Right renal cortex interstitium (tissue), 3 donors: Measurements from ENCODE around the gene SLC43A2. TPM values are rescaled to one million over a fixed set of nuclear protein-coding genes. Genes with fewer than 3 reads are reported as not detected.

Source experiments
- DNase-seq, 3 donors: peaks; one replicate each; pipeline ENCODE4 v3.0.0-alpha.2; 2013; ENCODE audit warnings: low read depth in 3 of 3, low spot score in 2 of 3
- polyA plus RNA-seq, 3 donors: library from polyadenylated mRNA; unstranded; fragments of 120-200 nt; gene quantifications; one replicate each; pipeline ENCODE4 v1.2.1, GENCODE V29; 2013; ENCODE audit not compliant: insufficient read length in 3 of 3

The SLC43A2 gene
- polyA plus RNA-seq, 3 donors, result 28.8 to 33.5 (median 30.7) TPM

DNA sequence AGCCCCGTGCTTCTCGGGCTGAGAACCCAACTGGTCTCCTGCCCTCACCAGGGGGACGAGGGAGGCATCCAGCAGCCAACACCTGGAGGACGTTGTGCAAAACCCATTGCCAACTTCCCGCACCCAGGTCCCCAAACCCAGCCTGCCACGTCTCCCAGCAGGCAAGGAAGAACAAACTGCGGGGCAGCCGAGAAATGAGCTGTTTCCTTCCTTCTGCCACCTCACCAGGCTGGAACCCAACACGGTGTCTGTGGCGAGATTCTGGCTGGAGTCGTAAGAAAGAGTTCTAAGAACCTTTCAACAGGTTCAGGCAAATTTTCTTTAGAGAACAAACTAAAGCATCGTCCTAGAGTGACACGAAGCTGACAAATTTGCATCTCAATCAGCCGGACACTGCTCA lies 3.6 kb downstream of the SLC43A2 start:
- no peak for DNase-seq

DNA sequence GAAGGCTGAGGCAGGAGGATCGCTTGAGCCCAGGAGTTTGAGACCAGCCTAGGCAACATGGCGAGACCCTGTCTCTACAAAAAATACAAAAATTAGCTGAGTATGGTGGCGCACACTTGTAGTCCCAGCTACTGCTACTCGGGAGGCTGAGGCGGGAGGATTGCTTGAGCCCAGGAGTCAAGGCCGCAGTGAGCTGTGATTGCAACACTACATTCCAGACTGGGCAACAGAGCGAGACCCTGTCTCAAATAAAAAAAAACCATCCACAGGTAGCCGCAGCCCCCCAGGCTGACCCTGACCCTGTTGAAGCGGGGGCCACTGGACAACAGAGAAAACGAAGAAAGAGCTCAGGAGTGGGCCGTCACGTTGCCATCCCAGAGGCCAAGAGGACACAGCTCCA lies 4.0 kb downstream of the SLC43A2 start:
- DNase-seq, result no peak

GRCh38 chr17:1623057-1623630 lies 5.5 kb downstream of the SLC43A2 start:
- DNase-seq, result no peak

DNA sequence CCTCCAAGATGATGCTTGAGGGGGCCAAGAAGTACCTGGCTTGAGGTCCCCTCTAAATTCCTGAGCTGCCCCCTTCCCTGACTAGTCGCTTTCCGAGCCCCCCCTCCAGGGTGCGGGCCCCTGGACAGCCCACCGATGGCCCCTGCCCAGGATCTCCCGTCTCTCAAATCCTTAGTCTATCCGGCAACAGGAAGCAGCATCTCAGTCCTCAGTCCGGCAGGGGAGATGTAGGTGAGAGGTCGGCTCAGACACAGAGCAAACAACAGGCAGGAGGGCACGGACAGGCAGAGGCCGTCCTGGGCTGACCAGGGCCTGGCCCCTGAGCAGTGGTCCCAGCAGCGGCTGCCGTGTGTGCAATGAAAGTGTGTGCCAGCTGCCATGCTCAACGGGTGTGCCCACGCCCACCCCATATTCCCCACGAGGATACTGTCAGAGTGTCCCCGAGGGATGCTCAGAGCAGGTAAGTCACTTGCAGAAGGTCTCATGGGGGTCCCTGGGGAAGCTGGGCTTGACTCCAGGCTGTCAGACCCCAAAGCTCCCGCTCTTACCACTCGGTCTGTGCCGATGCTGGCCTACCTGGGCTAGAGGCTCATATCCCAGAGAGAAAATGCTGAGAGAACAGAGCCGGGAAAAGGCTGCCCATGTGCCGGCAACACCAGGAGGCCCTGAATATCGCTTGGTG lies 7.2 kb downstream of the SLC43A2 start:
- no peak for DNase-seq

- DNase-seq, result no peak
Observed at GRCh38 chr17:1620486-1620885, 8.1 kb downstream of the SLC43A2 start.

DNA sequence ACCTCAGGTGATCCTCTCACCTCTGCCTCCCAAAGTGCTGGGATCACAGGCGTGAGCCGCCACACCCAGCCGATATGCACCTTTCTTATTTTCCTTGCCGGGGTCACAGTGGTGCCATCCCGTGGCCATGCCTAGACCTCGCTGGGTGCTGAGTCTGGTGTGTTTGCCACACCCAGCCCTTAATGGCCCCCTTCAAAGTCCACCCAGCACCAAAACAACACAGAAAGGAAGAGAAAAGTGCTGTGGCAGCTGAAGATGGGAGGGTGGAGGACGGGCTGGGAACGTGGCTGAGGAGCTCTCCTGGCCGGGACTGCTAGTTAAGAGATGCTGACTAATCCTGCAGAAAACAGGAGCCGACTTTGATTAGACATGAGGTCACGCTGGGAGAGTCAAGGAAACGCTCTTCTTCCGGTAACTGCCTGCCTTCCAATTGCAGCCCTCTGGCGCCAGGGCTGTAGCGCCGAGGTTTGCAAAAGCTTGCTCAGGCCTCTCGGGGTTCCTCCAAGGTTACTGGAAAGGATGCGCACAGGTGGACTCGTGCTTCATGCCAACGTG lies 10.9 kb downstream of the SLC43A2 start:
- DNase-seq, result no peak

DNA sequence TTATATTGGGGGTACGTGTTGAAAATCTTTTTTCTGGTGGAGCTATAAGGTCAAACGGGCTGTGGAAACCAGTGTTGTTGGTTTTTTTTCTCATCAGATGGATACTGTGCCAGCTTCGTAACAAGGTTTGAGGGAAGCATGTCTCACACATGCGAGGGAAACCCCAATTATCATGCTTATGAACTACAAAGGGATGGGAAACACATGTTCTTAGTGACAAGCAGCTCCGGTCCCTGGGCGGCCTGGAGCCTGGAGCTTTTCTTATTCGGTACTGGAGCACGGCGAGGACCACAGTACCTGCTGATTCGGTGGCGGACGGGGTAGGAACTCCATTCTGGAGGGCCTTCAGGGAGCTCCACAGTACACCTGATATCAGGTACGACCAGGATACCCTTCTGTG lies 12.5 kb downstream of the SLC43A2 start:
- DNase-seq, result no peak

- DNase-seq, result no peak
Observed at GRCh38 chr17:1612400-1612799, 16.2 kb downstream of the SLC43A2 start.

DNA sequence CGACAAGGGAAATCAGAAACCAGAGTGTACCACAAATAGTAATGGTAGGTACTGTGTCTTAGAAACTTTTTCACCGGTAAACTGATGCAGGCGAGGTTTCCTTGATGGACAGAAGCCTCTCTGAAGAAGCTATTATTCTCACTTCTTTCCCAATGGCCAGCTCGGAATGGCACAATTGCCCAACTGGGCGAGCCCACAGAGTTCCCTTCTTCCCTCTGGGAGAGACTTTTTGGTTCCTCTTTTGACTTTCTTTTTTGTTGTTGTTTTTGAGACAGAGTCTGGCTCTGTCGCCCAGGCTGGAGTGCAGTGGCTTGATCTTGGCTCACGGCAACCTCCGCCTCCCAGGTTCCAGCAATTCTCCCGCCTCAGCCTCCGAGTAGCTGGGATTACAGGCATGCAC lies 16.9 kb downstream of the SLC43A2 start:
- DNase-seq, result no peak

DNA sequence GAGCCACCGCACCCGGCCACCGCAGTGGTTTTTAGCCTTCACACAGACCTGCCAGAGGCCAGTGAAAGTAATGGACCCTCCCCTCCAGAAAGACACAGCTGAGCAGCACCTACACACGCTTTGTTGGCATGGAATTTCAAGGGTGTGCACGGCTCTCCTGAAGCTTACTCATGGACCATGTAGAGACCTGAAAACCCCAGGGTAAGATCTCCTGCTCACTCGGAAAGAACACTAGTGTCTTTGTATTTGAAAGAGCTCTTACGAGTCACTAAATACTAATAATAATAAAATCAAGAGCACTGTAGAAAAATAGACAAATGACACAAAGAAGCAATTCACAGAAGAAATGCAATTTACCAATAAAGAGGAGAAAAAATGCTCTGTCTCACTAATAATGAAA lies 20.0 kb downstream of the SLC43A2 start:
- DNase-seq, result no peak

GRCh38 chr17:1607971-1608320 lies 20.7 kb downstream of the SLC43A2 start:
- no peak for DNase-seq

DNA sequence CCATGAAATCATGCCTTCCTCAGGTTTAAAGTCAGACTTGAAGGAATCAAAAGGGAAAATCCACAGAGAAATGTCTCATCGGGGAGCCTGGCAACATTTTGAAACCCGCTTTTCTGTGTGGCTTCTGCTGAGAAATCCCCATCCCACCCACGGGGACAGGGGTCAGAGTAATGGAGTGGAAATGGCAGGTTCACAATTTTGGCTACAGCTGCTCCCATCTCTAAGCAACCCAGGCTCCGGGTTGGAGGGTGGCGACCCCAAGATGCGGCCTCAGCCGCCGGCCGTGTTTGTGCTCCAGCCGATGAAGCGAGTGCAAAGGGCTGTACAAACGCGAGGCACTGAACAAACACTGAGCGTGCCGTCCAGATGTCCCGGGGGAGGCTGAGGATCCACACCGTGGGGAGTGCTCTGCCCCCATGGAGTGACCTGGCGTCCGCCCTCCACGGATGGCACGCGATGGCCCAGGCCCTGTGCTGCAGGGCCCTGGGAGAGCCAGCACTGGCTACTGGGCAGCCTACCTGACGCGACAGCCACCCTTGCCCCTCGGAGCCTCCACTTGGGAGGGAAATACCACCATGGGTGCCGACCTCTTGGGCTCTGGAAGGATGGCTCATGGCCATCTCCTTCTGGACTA lies 22.2 kb downstream of the SLC43A2 start:
- no peak for DNase-seq

DNA sequence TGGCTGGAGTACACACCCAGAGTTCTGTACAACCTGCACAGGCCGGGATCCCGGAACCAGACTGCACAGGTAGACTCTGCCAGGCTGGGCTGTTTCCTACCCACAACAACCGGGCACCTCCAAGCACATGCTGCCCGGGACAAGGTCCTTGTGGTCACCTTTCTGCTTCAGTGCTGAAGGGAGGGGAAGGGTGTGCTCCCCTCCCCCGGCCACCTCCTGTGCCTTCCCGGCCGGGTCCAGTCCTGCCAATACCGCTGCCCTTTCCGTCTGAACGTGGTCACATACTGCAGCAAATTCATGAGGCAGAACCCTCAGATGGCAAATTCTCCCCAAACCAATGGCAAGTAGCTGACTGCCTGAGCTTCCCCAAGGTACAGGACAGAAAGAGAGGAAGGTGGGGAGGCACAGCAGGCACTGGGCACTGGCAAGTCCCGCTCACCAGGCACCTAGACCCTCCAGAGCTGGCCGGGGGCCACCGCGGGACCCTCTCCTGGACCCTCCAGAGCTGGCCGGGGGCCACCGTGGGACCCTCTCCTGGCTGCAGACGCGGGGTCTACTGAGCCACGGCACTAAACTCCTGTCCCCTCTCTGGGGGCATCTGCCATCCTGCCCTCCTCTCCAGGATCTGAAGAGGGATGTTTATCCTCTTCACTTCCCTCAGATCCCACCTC lies 22.8 kb downstream of the SLC43A2 start:
- DNase-seq, result no peak

GRCh38 chr17:1604831-1605528 lies 23.7 kb downstream of the SLC43A2 start:
- no peak for DNase-seq

DNA sequence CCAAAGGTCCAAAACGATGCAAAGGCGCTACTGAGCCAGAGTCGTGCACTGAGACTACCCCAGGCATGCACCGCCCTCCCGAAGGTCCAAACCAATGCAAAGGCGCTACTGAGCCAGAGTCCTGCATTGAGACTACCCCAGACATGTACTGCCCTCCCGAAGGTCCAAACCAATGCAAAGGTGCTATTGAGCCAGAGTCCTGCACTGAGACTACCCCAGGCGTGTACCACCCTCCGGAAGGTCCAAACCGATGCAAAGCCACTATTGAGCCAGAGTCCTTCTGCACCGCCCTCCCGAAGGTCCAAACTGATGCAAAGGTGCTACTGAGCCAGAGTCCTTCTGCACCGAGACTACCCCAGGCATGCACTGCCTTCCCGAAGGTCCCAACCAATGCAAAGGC lies 27.1 kb downstream of the SLC43A2 start:
- no peak for DNase-seq

DNA sequence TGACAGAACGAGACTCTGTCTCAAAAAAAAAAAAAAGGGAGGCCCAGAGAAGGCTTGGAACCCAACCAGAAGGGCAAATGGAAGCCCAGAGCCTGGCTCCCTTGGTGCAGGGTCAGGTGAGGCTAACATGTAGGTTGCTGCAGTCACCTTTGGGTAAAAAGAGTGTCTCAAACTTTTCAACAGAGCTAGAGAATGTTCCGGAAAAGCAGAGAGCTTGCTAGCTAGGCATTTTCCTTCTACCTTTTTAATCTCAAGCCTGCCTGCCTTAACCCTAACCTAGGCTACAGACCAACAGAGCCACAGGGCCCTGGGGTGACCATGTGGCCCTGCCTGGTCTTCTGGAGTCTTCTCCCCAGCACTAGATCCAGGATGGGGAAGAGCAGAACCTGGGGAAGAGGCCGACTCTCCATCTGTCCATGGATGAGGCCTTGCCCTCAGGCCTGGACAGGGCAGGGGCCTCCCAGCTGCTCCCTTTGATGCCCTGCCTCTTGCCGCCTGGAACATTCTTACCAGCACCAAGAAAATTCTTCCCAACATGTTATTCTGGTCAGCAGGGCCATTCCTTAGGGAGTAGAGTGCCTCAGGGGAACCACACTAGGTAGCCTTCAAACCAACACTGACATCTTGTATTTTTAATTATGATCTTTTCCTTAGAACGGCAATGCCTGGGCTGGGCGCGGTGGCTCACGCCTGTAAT lies 30.1 kb downstream of the SLC43A2 start:
- DNase-seq, result no peak

DNA sequence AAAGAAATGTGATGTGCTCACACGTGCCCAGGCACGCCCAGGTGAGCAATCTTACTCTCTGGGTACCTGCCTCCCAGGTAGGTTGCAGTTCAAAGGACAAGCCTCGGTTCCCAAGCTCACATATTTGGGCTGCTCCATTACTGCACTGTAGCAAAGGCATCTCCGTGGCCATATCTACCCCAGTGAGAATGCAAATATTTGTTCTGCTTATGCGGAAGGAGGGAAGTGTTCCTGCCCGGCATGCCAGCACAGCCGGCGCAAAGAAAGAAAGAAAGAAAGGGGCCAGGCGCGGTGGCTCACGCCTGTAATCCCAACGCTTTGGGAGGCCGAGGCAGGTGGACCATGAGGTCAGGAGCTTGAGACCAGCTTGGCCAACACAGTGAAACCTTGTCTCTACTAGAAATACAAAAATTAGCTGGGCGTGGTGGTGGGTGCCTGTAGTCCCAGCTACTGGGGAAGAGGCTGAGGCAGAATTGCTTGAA lies 30.7 kb downstream of the SLC43A2 start:
- no peak for DNase-seq

- DNase-seq, result no peak
Observed at GRCh38 chr17:1593630-1593931, 35.1 kb downstream of the SLC43A2 start.

GRCh38 chr17:1592751-1593629 lies 35.6 kb downstream of the SLC43A2 start:
- no peak for DNase-seq
